Measurements from ENCODE around the gene LDLRAD4. TPM values are rescaled to one million over a fixed set of nuclear protein-coding genes. Genes with fewer than 3 reads are reported as not detected.

Gene LDLRAD4
- total RNA-seq, 1 experiment from 2014 or later: 1.7 TPM

DNA sequence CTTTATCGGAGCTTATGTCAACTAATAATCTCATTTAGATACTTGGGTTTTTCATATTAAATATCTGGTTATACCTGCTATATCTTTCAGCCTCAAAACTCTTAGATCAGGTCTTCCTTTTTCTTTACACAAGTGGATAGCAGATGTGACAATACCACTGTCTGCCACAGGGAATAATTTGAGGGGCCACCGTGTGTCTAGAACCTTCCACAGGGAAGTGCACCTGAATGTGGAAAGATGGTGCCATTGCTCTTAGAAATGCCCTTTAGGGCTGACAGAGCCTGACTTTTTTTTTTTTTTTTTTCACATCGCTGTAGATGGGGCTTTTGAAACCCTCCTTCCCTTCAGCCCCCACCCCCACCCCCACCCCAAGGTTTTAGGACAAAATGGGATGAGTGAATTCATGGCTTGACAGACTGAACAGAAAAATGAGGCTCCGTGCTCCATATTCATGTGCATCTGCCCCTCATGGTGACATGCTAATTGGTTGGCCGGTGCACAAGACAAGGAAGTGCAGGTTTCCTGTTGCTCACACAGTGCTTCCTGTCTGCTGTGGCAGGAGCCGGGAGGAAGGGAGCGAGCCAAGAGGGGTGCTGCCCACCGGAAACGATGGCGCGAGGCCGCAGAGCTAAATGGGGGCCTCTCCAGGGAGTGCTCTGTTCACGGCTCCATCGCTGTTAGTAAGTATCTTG lies 246.0 kb downstream of the LDLRAD4 start:
- Histone ChIP-seq H3K9me2 (ENCODE audit: insufficient read depth) (no peaks in the 10 kb centered on the region), H3K79me2 (ENCODE audit: low read depth) (no peaks in the 10 kb centered on the region), H3F3A (ENCODE audit: insufficient read depth, low read depth) (no peaks in the 10 kb centered on the region), H3K36me3 (ENCODE audit: low read depth) (no peaks in the 10 kb centered on the region), H3K27me3 (ENCODE audit: insufficient read depth, low read depth) (peaks cover 60% of the 10 kb centered on the region), H3K27ac (no peak overlapping the region), H3K4me1 (replicated peaks; ENCODE audit: insufficient read depth) (no peaks in the 10 kb centered on the region), H4K20me1 (ENCODE audit: insufficient read depth) (no peaks in the 10 kb centered on the region; the same call in 1 of the 2 replicates), H3K4me2 (no peak overlapping the region), H2AFZ (no peak overlapping the region), H3K9me3 (ENCODE audit: insufficient read depth, low read depth) (no peaks in the 10 kb centered on the region), H3K4me3 (no peak overlapping the region)
- ChIA-PET POLR2A (ENCODE audit: unreplicated experiment) (no interaction called here), CTCF (no interaction called here)
- no peak for DNase-seq
- no TSS peak for BruUV-seq (replicated peaks)
- TF ChIP-seq CTCF (conservative IDR thresholded peaks at IDR 0.05) (no peak), EZH2 (IDR thresholded peaks at IDR 0.05; ENCODE audit: low read depth) (no peak)
- intact Hi-C loops (cut with micrococcal nuclease; ENCODE audit: unreplicated experiment): no loop called here

DNA sequence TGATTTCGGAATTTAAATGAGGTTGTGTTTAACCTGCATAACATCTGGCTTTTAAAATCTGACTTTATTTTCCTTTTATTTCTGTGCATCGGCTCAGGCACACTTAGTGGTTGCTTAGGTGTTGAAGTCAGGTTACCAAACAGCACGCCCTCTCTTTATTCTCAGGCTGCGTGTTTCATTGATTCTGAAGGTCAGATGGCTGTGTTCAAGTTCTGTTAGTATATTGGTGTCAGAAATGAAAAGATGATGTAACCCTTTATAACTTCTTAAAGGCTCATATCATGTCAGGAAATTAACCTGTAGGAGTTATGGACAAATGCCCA lies 246.5 kb downstream of the LDLRAD4 start:
- no peak overlapping the region for H3K4me3 ChIP-seq
- no peaks in the 10 kb centered on the region; the same call in 1 of the 2 replicates for H4K20me1 ChIP-seq (ENCODE audit: insufficient read depth)
- no TSS peak for BruUV-seq (replicated peaks)
- H3K79me2 ChIP-seq (ENCODE audit: low read depth): no peaks in the 10 kb centered on the region
- no peak for DNase-seq
- ChIA-PET CTCF (no interaction called here), POLR2A (ENCODE audit: unreplicated experiment) (no interaction called here)
- no peaks in the 10 kb centered on the region for H3K9me3 ChIP-seq (ENCODE audit: insufficient read depth, low read depth)
- no peaks in the 10 kb centered on the region for H3K4me1 ChIP-seq (replicated peaks; ENCODE audit: insufficient read depth)
- no peak overlapping the region for H3K27ac ChIP-seq
- H3K4me2 ChIP-seq: no peak overlapping the region
- no peak overlapping the region for H2AFZ ChIP-seq
- H3K36me3 ChIP-seq (ENCODE audit: low read depth): no peaks in the 10 kb centered on the region
- H3F3A ChIP-seq (ENCODE audit: insufficient read depth, low read depth): no peaks in the 10 kb centered on the region
- H3K9me2 ChIP-seq (ENCODE audit: insufficient read depth): no peaks in the 10 kb centered on the region
- intact Hi-C loops (cut with micrococcal nuclease; ENCODE audit: unreplicated experiment): no loop called here
- no peak for TF ChIP-seq CTCF (conservative IDR thresholded peaks at IDR 0.05)
- TF ChIP-seq EZH2 (IDR thresholded peaks at IDR 0.05; ENCODE audit: low read depth): no peak
- peaks cover 57% of the 10 kb centered on the region for H3K27me3 ChIP-seq (ENCODE audit: insufficient read depth, low read depth)

- no peak overlapping the region for H3K4me2 ChIP-seq
- no peak overlapping the region for H3K27ac ChIP-seq
- POLR2A ChIA-PET (ENCODE audit: unreplicated experiment): no interaction called here
Observed at GRCh38 chr18:13465476-13465875, 246.9 kb downstream of the LDLRAD4 start.

More at GRCh38 chr18:13465476-13465875, 246.9 kb downstream of the LDLRAD4 start:
- no peaks in the 10 kb centered on the region for H3F3A ChIP-seq (ENCODE audit: insufficient read depth, low read depth)
- TF ChIP-seq EZH2 (IDR thresholded peaks at IDR 0.05; ENCODE audit: low read depth): no peak
- TF ChIP-seq CTCF (conservative IDR thresholded peaks at IDR 0.05): no peak
- DNase-seq: no peak
- intact Hi-C loops (cut with micrococcal nuclease; ENCODE audit: unreplicated experiment): no loop called here
- no TSS peak for BruUV-seq (replicated peaks)
- H3K4me1 ChIP-seq (replicated peaks; ENCODE audit: insufficient read depth): no peaks in the 10 kb centered on the region
- no peak overlapping the region for H3K4me3 ChIP-seq
- H2AFZ ChIP-seq: no peak overlapping the region
- H3K36me3 ChIP-seq (ENCODE audit: low read depth): no peaks in the 10 kb centered on the region
- no peaks in the 10 kb centered on the region for H3K9me3 ChIP-seq (ENCODE audit: insufficient read depth, low read depth)
- no peaks in the 10 kb centered on the region for H3K9me2 ChIP-seq (ENCODE audit: insufficient read depth)
- CTCF ChIA-PET: no interaction called here
- no peaks in the 10 kb centered on the region for H3K79me2 ChIP-seq (ENCODE audit: low read depth)
- H3K27me3 ChIP-seq (ENCODE audit: insufficient read depth, low read depth): peaks cover 57% of the 10 kb centered on the region
- H4K20me1 ChIP-seq (ENCODE audit: insufficient read depth): no peaks in the 10 kb centered on the region; the same call in 1 of the 2 replicates

All from PC-9 (cell line).